AG04450 (cell line): ENCODE data around the gene EEPD1. TPM values are rescaled to one million over a fixed set of nuclear protein-coding genes. Genes with fewer than 3 reads are reported as not detected.

Experiments
- CTCF ChIA-PET: fragments of 300-600, 350-600 bp; formaldehyde crosslinking; extraction: SDS; loops from one replicate; lab custom pipeline; 2022; ENCODE audit warnings: antibody characterized with exemption, inconsistent platforms; lab: Charles Lee
- POLR2A ChIA-PET: fragments of 350-600 bp; formaldehyde crosslinking; extraction: SDS; loops from one replicate; lab custom pipeline; 2021; ENCODE audit warnings: antibody characterized with exemption, inconsistent platforms; lab: Yijun Ruan, JAX
- DNase-seq: peaks from one replicate; pipeline ENCODE4 v3.0.0-alpha.2; 2011; ENCODE audit warnings: low read depth, low spot score
- H3K27ac ChIP-seq: one replicate; pipeline ENCODE4 v1.5.1; 2012; ENCODE audit warnings: low read depth, low read length, control low read depth
- H3K27me3 ChIP-seq: one replicate; pipeline ENCODE4 v1.6.0; 2012; ENCODE audit warnings: low read length; ENCODE audit not compliant: control insufficient read depth, insufficient read depth
- H3K4me3 ChIP-seq: 2 replicates; pipeline ENCODE4 v1.5.1; 2011; ENCODE audit warnings: mild to moderate bottlenecking, low read depth, low read length, control low read depth
- H3K9me3 ChIP-seq: 2 replicates; pipeline ENCODE4 v1.5.1; 2012; ENCODE audit warnings: low read length; ENCODE audit not compliant: control insufficient read depth, insufficient read depth
- CTCF ChIP-seq: IDR thresholded peaks from 2 replicates; pipeline ENCODE4 v1.5.1; 2011; ENCODE audit warnings: low read depth, low read length, control low read depth, inconsistent platforms
- polyA plus RNA-seq: library from polyadenylated mRNA; depleted of rRNA; stranded (reverse); fragments of >200 nt; gene quantifications from 2 replicates; pipeline ENCODE4 v1.2.3, GENCODE V29; 2011

The EEPD1 gene
- polyA plus RNA-seq, 1 experiment, result 21.1 TPM

GRCh38 chr7:36312064-36312914 is 159.2 kb downstream of the EEPD1 start:
- Histone ChIP-seq H3K27me3 (peaks cover 7% of the 10 kb centered on the region), H3K4me3 (no peak overlapping the region), H3K9me3 (no peaks in the 10 kb centered on the region), H3K27ac (no peak overlapping the region)
- ChIA-PET CTCF (interaction anchor here (0.9 kb wide), 1 partner anchor 8 kb away, joined by 3 read pairs; no protein-coding TSS in a partner anchor), POLR2A (no interaction called here)
- TF ChIP-seq CTCF, result no peak
- no peak for DNase-seq

GRCh38 chr7:36312915-36313334 is 159.9 kb downstream of the EEPD1 start:
- no peak for DNase-seq
- Histone ChIP-seq H3K9me3 (no peaks in the 10 kb centered on the region), H3K4me3 (no peak overlapping the region), H3K27ac (no peak overlapping the region), H3K27me3 (peaks cover 7% of the 10 kb centered on the region)
- CTCF ChIA-PET, result no interaction called here
- POLR2A ChIA-PET, result no interaction called here
- TF ChIP-seq CTCF, result no peak

- no peak overlapping the region for H3K27ac ChIP-seq
- no peak for TF ChIP-seq CTCF
- H3K4me3 ChIP-seq, result no peak overlapping the region
- H3K27me3 ChIP-seq, result peaks cover 7% of the 10 kb centered on the region
- CTCF ChIA-PET, result no interaction called here
- DNase-seq, result no peak
- H3K9me3 ChIP-seq, result no peaks in the 10 kb centered on the region
- POLR2A ChIA-PET, result no interaction called here
These were observed 160.6 kb downstream of the EEPD1 start for GRCh38 chr7:36313607-36314006.

- TF ChIP-seq CTCF, result no peak
- Histone ChIP-seq H3K27me3 (peaks cover 7% of the 10 kb centered on the region), H3K27ac (no peak overlapping the region), H3K4me3 (no peak overlapping the region), H3K9me3 (no peaks in the 10 kb centered on the region)
- no peak for DNase-seq
- ChIA-PET CTCF (no interaction called here), POLR2A (no interaction called here)
These were observed 161.4 kb downstream of the EEPD1 start for GRCh38 chr7:36314491-36314890.

GRCh38 chr7:36315309-36315944 is 162.4 kb downstream of the EEPD1 start:
- Histone ChIP-seq H3K27me3 (peaks cover 7% of the 10 kb centered on the region), H3K9me3 (no peaks in the 10 kb centered on the region), H3K27ac (no peak overlapping the region), H3K4me3 (no peak overlapping the region)
- TF ChIP-seq CTCF, result no peak
- ChIA-PET POLR2A (interaction anchor here (0.7 kb wide), 1 partner anchor 196 kb away, joined by 3 read pairs; no protein-coding TSS in a partner anchor), CTCF (interaction anchor here (0.6 to 1.3 kb wide), 2 partner anchors 295 to 330 kb away, joined by 3 to 4 read pairs; no protein-coding TSS in a partner anchor)
- DNase-seq, result no peak
